ENCODE results near the gene ZNF710.

The ZNF710 gene

DNA sequence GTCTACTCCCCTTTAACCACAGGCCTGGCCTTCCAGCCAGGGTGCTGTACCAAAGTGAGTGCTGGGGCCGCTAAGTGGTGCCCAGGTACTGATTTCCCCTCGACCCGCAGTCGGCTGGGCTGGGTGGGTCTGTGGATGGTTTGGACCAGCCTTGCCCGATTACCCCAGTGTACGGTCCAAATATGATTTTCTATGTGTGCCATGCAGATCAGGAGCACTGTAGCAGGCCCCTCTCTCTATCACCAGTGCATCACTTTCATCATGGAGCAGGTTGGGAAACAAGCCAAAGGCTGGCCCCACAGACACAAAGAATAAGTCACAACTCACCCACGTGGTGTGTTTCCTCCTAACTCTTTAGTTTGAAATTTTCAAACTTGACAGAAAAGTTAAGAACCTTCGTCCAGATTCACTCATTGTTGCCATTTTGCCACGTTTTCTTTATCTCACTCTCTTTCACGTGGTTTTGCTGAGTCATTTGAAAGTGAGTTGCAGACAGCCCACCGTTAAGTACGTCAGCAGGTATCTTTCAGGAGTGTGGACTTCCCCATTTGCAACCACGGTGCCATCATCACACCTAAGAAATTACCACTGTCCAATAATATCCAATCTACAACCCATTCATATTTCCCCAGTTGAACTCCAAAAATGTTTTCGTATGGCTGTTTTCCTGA is 37.0 kb downstream of the ZNF710 start:
- no peak for DNase-seq (ENCODE audit: low read depth, low spot score)

GRCh38 chr15:90038632-90039095 is 37.5 kb downstream of the ZNF710 start:
- no peak for DNase-seq (ENCODE audit: low read depth, low spot score)

GRCh38 chr15:90039996-90040395 is 38.9 kb downstream of the ZNF710 start:
- DNase-seq (ENCODE audit: low read depth, low spot score), result no peak

DNA sequence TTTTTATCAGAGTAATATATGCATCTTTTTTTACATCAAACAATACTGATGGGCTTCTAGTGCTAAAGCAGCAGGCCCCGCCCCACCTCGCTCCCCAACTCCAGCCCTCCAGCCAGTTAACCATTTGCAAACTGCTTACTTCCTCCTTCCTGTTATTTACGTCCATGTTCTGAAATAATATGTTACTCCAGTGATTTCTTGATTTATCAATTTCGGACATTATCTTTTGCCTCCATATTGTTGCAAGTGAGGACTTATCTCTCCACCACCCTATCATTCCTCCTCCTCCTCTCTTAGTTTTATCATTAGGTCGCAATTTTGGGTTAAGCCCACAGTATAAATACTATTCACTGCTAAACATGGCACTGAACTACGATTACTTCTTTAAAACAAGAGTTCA is 39.5 kb downstream of the ZNF710 start:
- no peak for DNase-seq (ENCODE audit: low read depth, low spot score)

GRCh38 chr15:90042356-90042755 is 41.2 kb downstream of the ZNF710 start:
- no peak for DNase-seq (ENCODE audit: low read depth, low spot score)

DNA sequence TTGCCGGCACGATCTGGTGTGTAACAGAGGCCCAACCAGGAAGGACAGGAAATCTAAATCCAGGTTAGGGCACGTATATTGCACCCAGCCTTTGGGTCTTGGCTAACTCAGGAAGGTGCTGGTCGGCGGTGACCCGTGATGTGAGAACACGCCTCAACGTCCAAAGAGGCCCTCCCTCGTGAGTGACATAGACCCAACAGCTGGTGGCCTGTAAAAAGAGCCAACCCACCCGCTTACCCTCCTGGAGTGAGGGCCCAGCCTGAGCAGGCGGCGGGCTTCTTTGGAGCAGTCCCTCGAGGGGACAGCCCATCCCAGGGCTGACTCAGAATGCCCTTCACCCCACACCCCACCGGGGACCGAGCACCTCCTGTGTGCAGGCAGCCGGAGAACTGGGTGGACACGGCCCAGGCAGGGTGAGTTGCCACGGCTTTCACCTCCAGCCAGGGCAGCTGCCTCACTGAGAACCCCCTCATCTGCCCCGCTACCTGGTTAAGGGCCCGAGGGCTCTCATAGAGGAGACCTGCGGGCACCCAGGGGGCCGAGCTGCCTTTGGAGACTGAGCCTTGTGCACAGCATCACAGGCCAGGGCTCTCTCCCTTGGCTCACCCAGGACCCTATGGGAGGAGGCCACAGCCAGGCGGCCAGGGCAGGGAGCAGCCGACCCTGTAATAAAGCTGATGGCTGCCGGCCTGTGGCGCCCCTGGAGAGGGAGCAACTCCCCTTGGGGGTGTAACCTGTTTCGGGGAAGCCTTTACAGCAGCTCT is 41.8 kb downstream of the ZNF710 start:
- no peak for DNase-seq (ENCODE audit: low read depth, low spot score)

DNA sequence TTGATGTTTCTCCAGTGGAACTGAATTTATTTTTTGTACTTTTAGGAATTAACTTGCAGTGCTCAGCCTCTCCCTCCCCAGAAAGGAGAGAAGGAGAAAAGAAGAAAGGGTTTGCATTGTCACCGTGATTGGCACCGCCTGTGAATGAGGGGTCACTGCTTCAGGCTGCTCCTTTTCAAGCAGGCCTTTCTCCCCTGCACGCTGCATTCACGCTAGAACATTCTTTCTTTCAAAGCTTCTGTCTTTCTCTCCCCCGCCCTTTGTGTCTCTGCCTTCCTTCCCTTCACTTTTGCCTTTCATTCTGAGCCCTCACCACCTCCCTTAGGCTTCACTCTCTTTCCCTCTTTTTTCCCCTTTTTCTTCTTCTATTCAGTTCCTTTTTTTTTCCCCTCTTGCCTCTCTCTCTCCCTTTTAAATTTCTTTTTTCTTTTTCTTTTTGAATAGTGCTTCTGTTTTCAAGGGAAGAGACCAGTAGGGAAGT is 42.4 kb downstream of the ZNF710 start:
- no peak for DNase-seq (ENCODE audit: low read depth, low spot score)

DNA sequence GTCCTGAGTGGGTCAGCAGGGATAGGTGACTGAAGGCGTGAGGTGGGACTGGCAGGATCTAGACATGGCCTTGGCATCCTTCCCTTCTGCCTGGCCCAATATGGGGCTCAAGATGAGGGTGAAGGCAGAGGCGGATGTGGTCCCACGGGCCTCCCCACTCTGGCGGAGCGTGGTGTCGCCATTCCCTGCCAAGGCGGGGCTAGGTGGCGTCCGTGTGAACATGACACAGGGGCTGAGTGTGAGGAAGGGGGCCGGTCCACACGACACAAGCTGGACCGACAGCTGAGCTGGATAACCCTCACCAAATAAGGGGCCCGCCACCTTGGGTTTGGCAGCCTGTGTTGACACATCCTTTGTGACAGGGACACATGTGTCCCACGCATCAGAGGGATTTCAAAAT is 43.1 kb downstream of the ZNF710 start:
- no peak for DNase-seq (ENCODE audit: low read depth, low spot score)

DNA sequence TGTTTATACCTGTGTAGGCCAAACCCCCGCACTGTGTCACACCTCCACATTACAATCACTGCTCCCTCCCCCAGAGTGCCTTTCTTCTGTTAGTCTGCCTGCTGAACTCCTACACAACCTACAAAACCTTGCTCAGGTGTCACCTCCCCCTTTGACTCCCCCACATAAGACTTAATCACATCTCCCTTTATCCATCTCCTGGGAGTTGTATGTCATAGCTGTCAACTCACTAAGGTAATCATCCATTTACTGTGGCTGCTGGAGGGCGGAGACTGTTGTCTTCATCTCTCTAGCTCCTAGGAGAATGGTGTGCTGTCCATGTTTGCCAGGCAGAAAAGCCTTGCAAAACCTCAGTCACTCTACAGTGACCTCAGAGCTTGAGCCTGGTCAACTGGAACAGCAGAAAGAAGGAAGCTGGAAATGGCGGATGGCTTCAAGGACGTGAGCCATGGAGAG is 43.8 kb downstream of the ZNF710 start:
- no peak for DNase-seq (ENCODE audit: low read depth, low spot score)

DNA sequence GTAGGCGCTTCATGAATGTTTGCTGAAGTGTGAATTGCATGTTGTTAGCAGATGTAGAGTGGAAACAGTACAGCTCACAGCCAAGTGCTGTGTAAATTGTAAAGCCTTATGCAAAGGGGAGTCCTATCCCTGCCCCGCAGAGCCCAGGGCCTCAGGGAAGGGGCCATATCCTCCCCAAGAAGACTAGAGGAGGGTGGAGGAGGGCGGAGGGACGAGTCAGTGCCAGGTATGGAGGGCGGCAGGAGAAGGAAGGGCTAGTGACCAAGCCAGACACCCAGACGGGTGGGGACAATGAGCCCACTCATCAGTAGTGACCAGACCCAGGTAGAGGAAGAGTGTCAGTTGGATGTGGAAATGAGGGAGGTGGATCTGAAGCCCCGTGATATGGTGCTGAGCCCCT is 45.2 kb downstream of the ZNF710 start:
- DNase-seq (ENCODE audit: low read depth, low spot score), result no peak

- no peak for DNase-seq (ENCODE audit: low read depth, low spot score)
These were observed 45.8 kb downstream of the ZNF710 start for GRCh38 chr15:90046911-90047392.

- no peak for DNase-seq (ENCODE audit: low read depth, low spot score)
These were observed 46.9 kb downstream of the ZNF710 start for GRCh38 chr15:90047956-90048575.

DNA sequence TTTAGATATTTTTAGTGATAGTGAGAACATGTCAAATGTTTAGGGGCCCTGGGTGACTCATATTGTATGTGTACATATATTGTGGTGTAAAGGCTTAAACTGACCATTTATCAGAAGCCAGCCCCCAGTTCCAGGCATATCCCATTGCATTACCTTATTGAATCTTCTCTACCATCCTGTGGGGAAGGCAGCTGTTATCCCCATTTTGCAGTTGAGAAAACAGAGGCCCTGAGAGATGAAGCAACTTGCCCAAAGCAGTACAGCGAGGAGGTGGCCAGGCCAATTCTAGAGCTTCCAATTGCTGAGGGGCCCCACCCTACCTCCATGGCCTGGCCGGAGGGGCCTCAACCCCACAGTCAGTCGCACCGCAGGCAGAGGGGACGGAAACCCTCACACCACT is 47.9 kb downstream of the ZNF710 start:
- no peak for DNase-seq (ENCODE audit: low read depth, low spot score)

DNA sequence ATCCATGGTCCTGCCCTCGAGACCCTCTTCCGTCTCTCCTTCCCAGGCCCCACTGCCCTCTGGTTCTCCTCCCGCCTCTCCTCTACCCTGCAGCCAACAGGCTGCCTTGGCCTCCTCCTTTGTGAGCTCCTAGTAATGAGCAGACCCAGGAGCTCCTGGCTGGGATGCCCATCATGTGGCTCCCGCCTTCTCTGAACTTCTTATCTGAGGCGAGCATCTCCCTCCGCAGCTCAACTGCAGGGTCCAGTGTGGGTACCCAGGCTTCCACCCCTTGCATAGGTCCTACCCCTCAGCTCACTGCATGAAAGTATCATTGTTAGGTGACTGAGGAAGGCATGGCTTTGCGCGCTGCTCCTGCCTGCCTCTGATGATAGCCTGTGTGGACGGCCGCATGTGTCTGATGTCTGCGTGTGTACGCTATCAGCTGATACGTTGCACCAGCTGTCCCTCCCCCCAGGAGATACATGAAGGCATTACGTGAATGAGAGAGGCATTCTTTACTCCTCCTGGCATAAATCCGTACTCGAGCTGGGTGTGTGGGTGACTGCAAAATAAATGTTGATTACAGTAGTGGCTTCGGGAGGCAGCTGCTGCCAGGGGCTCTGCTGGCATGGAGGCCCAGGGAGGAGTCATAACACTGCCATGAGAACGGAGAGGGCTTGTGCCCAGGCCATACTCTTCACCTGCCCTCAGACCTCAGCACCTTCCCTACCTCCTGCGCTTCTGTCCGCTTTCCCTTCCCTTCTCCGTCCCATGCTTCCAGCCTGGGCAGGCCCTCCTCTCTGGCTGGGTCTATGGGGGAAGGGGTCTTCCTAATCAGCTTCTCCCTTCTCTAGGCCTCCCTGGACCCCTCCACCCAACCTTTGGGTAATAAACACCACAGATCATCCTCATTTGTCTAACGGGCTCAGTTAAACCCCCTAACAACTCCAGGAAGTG is 48.8 kb downstream of the ZNF710 start:
- DNase-seq (ENCODE audit: low read depth, low spot score), result no peak

DNA sequence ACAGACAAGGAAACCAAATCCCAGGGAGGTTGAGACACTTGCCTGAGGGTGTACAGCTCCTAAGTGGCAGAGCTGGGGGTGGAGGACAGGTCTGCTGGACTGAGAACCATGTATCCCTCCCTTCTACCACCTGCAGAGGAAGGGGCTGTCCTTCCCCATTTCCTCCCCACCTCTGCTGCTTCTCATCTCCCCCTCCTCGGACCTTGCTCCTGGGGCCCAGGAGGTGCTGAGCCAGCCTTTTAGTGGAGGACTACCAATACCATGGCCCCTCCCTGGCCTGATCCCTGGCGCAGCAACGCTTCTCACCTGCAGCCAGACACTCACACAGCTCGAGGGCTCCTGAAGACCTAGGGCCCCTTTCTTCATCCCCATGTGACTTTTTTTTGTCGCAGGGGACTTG is 50.8 kb downstream of the ZNF710 start:
- no peak for DNase-seq (ENCODE audit: low read depth, low spot score)

- no peak for DNase-seq (ENCODE audit: low read depth, low spot score)
These were observed 52.8 kb downstream of the ZNF710 start for GRCh38 chr15:90053685-90054466.

DNA sequence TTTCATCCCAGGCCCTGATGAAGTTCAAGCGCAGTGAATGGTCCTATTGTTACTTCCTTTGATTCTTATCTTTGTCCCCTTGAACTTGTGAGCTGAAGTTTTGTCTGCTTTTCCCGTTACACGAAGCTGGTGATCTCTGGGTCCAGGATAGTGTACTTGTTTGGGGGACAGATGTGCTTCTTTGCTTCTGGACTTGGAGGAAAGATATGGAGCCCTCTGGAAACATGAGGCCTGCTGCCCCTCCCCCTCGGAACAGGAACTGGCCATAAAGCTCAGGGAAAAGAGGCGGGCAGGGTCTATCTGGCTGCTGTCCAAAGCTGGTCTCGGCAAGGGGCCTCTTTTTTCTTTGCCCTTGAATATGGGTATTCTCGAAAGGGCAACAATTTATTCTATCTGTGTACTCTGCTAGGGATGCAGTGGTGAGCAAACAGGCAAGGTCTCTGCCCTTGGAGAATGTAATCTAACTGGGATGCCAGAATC is 53.5 kb downstream of the ZNF710 start:
- no peak for DNase-seq (ENCODE audit: low read depth, low spot score)

DNA sequence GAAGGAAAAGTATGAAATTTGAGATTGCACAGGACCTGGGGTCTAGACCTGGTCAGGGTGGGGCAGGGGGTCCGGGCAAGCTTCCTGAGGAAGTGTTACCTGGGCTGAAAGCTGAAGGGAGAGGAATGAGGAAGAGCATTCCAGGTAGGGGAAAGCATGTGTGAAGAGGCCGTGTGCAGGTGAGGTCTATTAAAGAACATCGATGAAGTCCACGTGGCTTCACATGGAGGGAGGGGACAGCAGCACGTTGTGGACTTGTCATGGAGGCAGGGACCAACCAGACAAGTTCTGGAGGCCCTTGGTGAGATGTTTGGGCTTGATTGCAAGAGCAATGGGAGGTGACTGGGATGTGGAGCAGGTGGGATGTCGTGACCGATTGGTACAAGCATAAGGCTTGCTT is 54.1 kb downstream of the ZNF710 start:
- no peak for DNase-seq (ENCODE audit: low read depth, low spot score)

- DNase-seq (ENCODE audit: low read depth, low spot score), result no peak
These were observed 55.4 kb downstream of the ZNF710 start for GRCh38 chr15:90056529-90056928.

GRCh38 chr15:90058308-90058707 is 57.2 kb downstream of the ZNF710 start:
- DNase-seq (ENCODE audit: low read depth, low spot score), result no peak

Data from activated naive CD8-positive, alpha-beta T cell treated with anti-CD3 and anti-CD28 coated beads, Interleukin-2, amount 50 U/mL, for 16 hours (primary cell).